ENCODE measurements around the gene A3GALT2. TPM values are rescaled to one million over a fixed set of nuclear protein-coding genes. Genes with fewer than 3 reads are reported as not detected.
A peak's percentile ranks its signal among the peaks of the same experiment; 100 is the strongest.
"Not testable (repeated sequence)": the region's sequence is repeated elsewhere in the genome, so short reads cannot be mapped to it uniquely, and the experiment has no call there.

The A3GALT2 gene
- total and polyA plus RNA-seq, 2 donors: not detected

GRCh38 chr1:33295450-33296081 is 25.3 kb downstream of the A3GALT2 start:
- no peaks in the 10 kb centered on the region for H3K4me1 ChIP-seq (ENCODE audit: insufficient read depth)
- no peaks in the 10 kb centered on the region for H3K36me3 ChIP-seq (ENCODE audit: insufficient read depth)
- no peak overlapping the region for H3K27ac ChIP-seq (ENCODE audit: low read depth)
- 36% methylated on average over 12 of the region's 12 CpGs for WGBS
- no peak overlapping the region for H3K4me3 ChIP-seq (ENCODE audit: low read depth, low read length)
- peak; percentile 65 for DNase-seq (ENCODE audit: extremely low spot score)

- Histone ChIP-seq H3K36me3 (ENCODE audit: insufficient read depth) (no peaks in the 10 kb centered on the region), H3K27ac (ENCODE audit: low read depth) (no peak overlapping the region), H3K4me1 (ENCODE audit: insufficient read depth) (no peaks in the 10 kb centered on the region), H3K4me3 (ENCODE audit: low read depth, low read length) (no peak overlapping the region)
- WGBS: 78% methylated on average over 15 of the region's 15 CpGs
- DNase-seq (ENCODE audit: extremely low spot score): no peak
Observed at GRCh38 chr1:33295023-33295422, 25.9 kb downstream of the A3GALT2 start.

- Histone ChIP-seq H3K4me3 (ENCODE audit: low read depth, low read length) (no peak overlapping the region), H3K4me1 (ENCODE audit: insufficient read depth) (no peaks in the 10 kb centered on the region), H3K36me3 (ENCODE audit: insufficient read depth) (no peaks in the 10 kb centered on the region), H3K27ac (ENCODE audit: low read depth) (no peak overlapping the region)
- no peak for DNase-seq (ENCODE audit: extremely low spot score)
- 86% methylated on average over 13 of the region's 13 CpGs for WGBS
Observed at GRCh38 chr1:33294071-33295010, 26.6 kb downstream of the A3GALT2 start.

GRCh38 chr1:33292726-33293340 is 28.1 kb downstream of the A3GALT2 start:
- 48% methylated on average over 13 of the region's 13 CpGs for WGBS
- H3K27ac ChIP-seq (ENCODE audit: low read depth): no peak overlapping the region
- H3K4me3 ChIP-seq (ENCODE audit: low read depth, low read length): no peak overlapping the region
- DNase-seq (ENCODE audit: extremely low spot score): no peak
- H3K4me1 ChIP-seq (ENCODE audit: insufficient read depth): no peaks in the 10 kb centered on the region
- H3K36me3 ChIP-seq (ENCODE audit: insufficient read depth): no peaks in the 10 kb centered on the region

GRCh38 chr1:33290615-33291014 is 30.3 kb downstream of the A3GALT2 start:
- H3K4me1 ChIP-seq (ENCODE audit: insufficient read depth); DNase-seq (ENCODE audit: extremely low spot score); H3K27ac ChIP-seq (ENCODE audit: low read depth); H3K4me3 ChIP-seq (ENCODE audit: low read depth, low read length); H3K36me3 ChIP-seq (ENCODE audit: insufficient read depth): not testable (repeated sequence)
- 96% methylated on average over 1 of the region's 2 CpGs for WGBS

- DNase-seq (ENCODE audit: extremely low spot score): no peak
- Histone ChIP-seq H3K4me1 (ENCODE audit: insufficient read depth) (no peaks in the 10 kb centered on the region), H3K27ac (ENCODE audit: low read depth) (no peak overlapping the region), H3K36me3 (ENCODE audit: insufficient read depth) (no peaks in the 10 kb centered on the region), H3K4me3 (ENCODE audit: low read depth, low read length) (no peak overlapping the region)
- WGBS: 87% methylated on average over 3 of the region's 3 CpGs
Observed at GRCh38 chr1:33289858-33290154, 31.1 kb downstream of the A3GALT2 start.

GRCh38 chr1:33288976-33289857 is 31.7 kb downstream of the A3GALT2 start:
- no peak overlapping the region for H3K27ac ChIP-seq (ENCODE audit: low read depth)
- no peaks in the 10 kb centered on the region for H3K36me3 ChIP-seq (ENCODE audit: insufficient read depth)
- H3K4me3 ChIP-seq (ENCODE audit: low read depth, low read length): no peak overlapping the region
- 89% methylated on average over 16 of the region's 16 CpGs for WGBS
- no peak for DNase-seq (ENCODE audit: extremely low spot score)
- no peaks in the 10 kb centered on the region for H3K4me1 ChIP-seq (ENCODE audit: insufficient read depth)

- WGBS: 82% methylated on average over 2 of the region's 2 CpGs
- Histone ChIP-seq H3K36me3 (ENCODE audit: insufficient read depth) (no peaks in the 10 kb centered on the region), H3K4me1 (ENCODE audit: insufficient read depth) (no peaks in the 10 kb centered on the region), H3K4me3 (ENCODE audit: low read depth, low read length) (no peak overlapping the region), H3K27ac (ENCODE audit: low read depth) (no peak overlapping the region)
- DNase-seq (ENCODE audit: extremely low spot score): no peak
Observed at GRCh38 chr1:33287317-33287716, 33.6 kb downstream of the A3GALT2 start.

GRCh38 chr1:33286451-33287185 is 34.3 kb downstream of the A3GALT2 start:
- Histone ChIP-seq H3K36me3 (ENCODE audit: insufficient read depth) (no peaks in the 10 kb centered on the region), H3K27ac (ENCODE audit: low read depth) (no peak overlapping the region)
- DNase-seq (ENCODE audit: extremely low spot score): no peak

GRCh38 chr1:33284049-33284448 is 36.8 kb downstream of the A3GALT2 start:
- Histone ChIP-seq H3K36me3 (ENCODE audit: insufficient read depth) (peaks cover 2% of the 10 kb centered on the region), H3K27ac (ENCODE audit: low read depth) (no peak overlapping the region)
- WGBS: 77% methylated on average over 6 of the region's 6 CpGs

More at GRCh38 chr1:33286451-33287185, 34.3 kb downstream of the A3GALT2 start:
- Histone ChIP-seq H3K4me3 (ENCODE audit: low read depth, low read length) (no peak overlapping the region), H3K4me1 (ENCODE audit: insufficient read depth) (no peaks in the 10 kb centered on the region)
- WGBS: 80% methylated on average over 8 of the region's 8 CpGs

GRCh38 chr1:33282791-33283190 is 38.1 kb downstream of the A3GALT2 start:
- DNase-seq (ENCODE audit: extremely low spot score): no peak
- 71% methylated on average over 3 of the region's 3 CpGs for WGBS
- no peak overlapping the region for H3K27ac ChIP-seq (ENCODE audit: low read depth)
- H3K4me3 ChIP-seq (ENCODE audit: low read depth, low read length): no peak overlapping the region
- no peaks in the 10 kb centered on the region for H3K4me1 ChIP-seq (ENCODE audit: insufficient read depth)
- H3K36me3 ChIP-seq (ENCODE audit: insufficient read depth): peaks cover 4% of the 10 kb centered on the region

More at GRCh38 chr1:33284049-33284448, 36.8 kb downstream of the A3GALT2 start:
- Histone ChIP-seq H3K4me1 (ENCODE audit: insufficient read depth) (no peaks in the 10 kb centered on the region), H3K4me3 (ENCODE audit: low read depth, low read length) (no peak overlapping the region)
- DNase-seq (ENCODE audit: extremely low spot score): no peak

- no peaks in the 10 kb centered on the region for H3K4me1 ChIP-seq (ENCODE audit: insufficient read depth)
- no peak for DNase-seq (ENCODE audit: extremely low spot score)
- 96% methylated on average over 17 of the region's 17 CpGs for WGBS
- peaks cover 5% of the 10 kb centered on the region for H3K36me3 ChIP-seq (ENCODE audit: insufficient read depth)
- no peak overlapping the region for H3K4me3 ChIP-seq (ENCODE audit: low read depth, low read length)
- no peak overlapping the region for H3K27ac ChIP-seq (ENCODE audit: low read depth)
Observed at GRCh38 chr1:33281554-33282303, 39.2 kb downstream of the A3GALT2 start.

All from urinary bladder (tissue), 4 donors.